ENCODE results near the gene BPNT1. TPM values are rescaled to one million over a fixed set of nuclear protein-coding genes. Genes with fewer than 3 reads are reported as not detected.
"Not testable (repeated sequence)": the region's sequence is repeated elsewhere in the genome, so short reads cannot be mapped to it uniquely, and the experiment has no call there.

Gene BPNT1, protein sequence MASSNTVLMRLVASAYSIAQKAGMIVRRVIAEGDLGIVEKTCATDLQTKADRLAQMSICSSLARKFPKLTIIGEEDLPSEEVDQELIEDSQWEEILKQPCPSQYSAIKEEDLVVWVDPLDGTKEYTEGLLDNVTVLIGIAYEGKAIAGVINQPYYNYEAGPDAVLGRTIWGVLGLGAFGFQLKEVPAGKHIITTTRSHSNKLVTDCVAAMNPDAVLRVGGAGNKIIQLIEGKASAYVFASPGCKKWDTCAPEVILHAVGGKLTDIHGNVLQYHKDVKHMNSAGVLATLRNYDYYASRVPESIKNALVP
- total RNA-seq (2014; rRNA removed; shearing (Covaris generic)): 14.8 and 21.0 TPM in 2 replicates

DNA sequence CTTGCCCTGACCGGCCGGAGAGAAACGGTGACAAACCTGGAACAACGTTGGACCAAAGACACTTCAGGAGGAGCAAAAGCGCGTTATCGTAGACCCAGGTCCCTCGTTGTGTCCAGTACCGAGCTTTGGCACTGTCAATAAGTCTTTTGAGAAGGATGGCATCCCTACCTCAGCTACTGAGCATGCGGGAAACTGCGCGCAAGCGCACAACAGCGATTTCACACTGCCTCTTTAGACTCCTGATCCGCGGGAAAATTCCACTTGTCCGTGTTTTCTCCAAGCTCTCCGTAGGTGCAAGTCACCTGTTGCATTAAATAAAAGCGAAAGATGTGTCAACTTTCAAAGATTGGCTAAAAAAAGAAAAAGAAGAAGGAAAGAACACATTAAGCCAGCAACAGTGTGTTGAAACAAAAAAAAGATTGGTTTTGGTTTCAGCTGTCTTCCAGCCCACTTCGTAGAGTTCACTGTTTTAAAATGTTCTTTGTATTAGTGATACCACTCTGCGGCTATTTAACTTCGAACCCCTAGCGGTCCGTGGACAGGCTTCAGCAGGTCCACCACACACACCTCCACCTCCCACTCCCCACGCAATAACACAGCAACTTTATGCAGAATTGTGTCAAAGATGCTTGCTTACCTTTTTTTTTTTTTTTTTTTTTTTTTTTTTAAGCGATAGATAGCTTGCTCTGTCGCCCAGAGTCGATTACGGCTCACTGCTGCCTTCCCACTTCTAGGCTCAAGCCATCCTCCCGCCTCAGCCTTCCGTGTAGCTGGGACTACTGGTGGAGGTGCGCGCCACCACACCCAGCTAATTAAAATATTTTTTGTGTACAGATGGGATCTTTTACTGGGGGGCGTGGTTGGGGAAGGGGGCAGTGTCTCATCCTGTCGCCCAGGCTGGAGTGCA lies at the start of gene BPNT1:
Gene BPNT1 (minus strand): TSS at position 139 of the 907 bp plus-strand sequence. CDS start 9,942 bp downstream, outside the sequence.
- in situ Hi-C loops (cut with HindIII; ENCODE audit: low sequenced_read_pairs): no loop called here
- DNase-seq (ENCODE audit: low spot score): peak; percentile 95

DNA sequence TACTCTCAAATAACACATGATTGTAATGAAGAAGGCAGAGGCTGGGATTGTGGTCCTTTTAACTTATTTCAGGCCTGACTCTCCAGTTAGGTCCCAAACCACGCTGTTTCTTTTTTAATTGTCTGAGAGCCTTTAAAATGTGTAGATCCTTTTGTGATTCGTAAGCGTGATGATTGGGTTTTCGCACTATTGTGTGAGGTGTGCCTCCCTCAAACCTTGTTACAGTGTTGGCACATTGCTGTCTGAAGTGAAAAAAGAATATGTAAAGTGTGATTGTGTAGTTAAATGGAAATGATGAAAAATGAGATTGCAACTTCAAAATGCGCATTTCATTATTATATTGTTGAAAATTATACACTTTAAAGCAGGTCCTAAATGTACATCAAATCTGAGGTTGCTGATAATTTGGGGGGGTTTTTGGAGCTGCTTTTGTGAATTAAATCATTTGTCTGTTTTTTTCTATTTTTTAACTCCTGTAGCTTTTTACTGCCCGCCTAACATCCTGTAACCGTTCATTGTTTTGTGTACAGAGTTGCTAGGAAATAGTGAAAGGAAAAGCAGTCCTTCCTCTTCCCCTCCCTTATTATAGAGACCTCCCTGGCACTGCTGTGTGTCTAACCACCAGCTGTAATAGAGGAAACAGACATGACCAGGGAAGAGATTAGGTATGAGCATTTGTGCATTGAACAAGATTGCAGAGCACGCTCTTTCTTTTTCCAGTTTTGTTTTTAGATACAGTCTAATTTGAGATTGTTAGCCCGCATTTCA lies 47.6 kb upstream of the BPNT1 start:
- DNase-seq (ENCODE audit: low spot score): no peak
- in situ Hi-C loops (cut with HindIII; ENCODE audit: low sequenced_read_pairs): no loop called here

DNA sequence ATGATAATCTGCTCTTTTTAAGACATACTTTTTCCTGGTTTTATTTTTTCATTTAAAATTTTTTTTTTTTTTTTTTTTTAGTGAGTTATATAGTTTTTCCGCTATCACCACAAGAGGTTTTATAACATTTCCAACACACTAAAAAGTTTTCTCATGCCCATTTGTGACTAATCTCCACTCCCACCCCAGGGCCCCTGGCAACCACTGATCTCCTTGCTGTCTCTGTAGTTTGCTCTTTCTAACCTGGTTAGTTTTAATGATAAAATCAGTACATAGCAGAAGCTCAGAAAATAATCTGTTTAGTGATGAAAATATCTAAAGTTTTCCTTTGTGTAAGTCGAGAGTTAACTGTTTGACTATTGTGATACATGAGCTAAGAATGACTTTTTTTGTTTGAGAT lies 46.2 kb upstream of the BPNT1 start:
- in situ Hi-C loops (cut with HindIII; ENCODE audit: low sequenced_read_pairs): no loop called here
- DNase-seq (ENCODE audit: low spot score): no peak

DNA sequence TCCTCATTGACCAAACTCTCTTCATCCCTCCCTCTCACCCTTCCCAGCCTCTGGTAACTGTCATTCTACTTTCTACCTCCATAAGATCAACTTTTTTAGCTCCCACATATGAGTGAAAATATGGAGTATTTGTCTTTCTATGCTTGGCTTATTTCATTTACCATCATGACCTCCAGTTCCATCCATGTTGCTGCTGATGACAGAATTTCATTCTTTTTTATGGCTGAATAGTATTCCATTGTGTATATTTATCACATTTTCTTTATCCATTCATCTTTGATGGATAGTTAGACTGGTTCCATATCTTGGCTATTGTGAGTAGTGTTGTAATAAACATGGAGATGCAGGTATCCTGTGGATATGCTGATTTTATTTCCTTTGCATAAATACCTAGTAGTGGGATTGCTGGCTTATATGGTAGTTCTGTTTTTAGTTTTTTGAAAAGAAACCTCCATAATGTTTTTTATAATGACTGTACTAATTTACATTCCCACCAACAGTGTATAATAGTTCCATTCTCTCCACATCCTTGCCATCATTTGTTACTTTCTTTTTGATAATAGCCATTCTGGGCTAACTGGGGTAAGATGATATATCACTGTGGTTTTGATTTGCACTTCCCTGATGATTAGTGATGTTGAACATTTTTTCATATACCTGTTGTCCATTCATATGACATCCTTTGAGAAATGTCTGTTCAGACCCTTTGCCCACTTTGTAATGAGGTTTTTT lies 40.1 kb upstream of the BPNT1 start:
- no peak for DNase-seq (ENCODE audit: low spot score)
- in situ Hi-C loops (cut with HindIII; ENCODE audit: low sequenced_read_pairs): no loop called here

DNA sequence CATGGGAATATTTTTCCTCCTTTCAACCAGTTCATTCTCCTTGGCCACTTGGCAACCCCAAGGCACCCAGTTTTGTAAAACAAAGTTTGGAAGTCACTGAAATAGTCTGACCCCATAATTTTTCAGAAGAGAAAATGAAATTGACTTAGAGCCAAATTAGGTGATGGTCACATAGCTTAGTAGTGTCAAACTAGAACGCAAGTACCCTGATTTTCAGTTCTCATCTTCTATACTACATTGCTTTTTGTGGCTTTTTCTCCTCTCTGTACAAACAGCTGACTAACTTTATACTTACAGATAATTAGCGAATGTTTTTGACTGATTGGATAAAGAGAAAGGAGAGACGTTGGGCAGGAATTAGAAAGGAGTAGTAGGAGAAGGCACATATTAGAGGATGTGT lies 37.5 kb upstream of the BPNT1 start:
- DNase-seq (ENCODE audit: low spot score): no peak
- in situ Hi-C loops (cut with HindIII; ENCODE audit: low sequenced_read_pairs): no loop called here

DNA sequence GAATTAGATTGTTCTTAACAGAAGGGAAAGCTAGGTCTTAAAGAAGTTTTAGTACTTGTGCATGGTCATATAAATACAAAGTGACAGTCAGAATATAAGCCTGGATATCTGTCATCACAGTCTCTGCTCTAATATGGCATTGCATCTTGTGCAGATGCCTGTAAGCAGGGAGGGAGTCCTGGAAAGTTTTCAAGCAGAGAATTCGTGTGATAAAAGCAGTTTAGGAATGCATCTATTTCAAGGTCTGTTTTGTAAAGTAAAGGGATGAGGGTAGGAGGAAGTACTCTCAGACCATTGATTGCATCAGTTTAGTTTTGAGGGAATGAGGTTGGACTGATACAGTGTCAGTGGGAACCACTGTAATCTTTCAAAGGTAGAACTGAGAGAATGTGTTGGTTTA lies 35.0 kb upstream of the BPNT1 start:
- no peak for DNase-seq (ENCODE audit: low spot score)
- in situ Hi-C loops (cut with HindIII; ENCODE audit: low sequenced_read_pairs): no loop called here

DNA sequence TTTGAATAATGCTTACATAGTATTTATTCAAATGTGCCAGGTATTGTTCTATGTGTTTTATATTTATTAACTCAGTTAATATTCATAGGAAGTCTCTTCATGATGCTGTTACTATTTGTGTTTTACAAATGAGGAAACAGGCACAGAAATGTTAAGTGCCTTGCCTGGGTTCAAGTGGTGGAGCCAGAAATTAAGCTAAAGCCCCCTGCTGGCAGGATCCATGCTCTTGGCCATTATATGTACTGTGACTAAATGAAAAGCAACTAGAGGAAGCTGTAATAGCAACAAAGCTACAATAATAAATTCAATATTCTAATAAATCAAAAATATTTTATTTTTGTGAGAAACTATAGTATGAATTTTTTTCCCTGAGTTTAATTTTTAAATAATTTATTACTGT lies 34.3 kb upstream of the BPNT1 start:
- in situ Hi-C loops (cut with HindIII; ENCODE audit: low sequenced_read_pairs): no loop called here
- DNase-seq (ENCODE audit: low spot score): no peak

DNA sequence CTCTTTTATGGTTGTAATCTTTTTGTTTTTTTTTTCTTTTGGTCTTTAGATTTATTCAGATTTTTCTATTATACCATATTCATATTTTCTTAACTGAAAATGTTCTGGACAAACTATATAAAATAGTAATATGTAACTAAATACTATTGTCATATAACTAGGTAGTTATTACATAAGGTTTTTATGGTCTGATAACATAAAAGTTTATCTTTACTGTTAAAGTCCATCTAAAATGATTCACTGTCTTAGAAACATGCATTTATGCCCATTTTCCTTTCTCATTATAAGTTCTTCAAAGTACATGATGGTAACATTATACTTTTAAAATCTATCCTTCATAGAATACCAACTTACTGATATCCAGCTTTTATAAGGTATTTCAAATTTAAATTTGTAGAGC lies 33.5 kb upstream of the BPNT1 start:
- in situ Hi-C loops (cut with HindIII; ENCODE audit: low sequenced_read_pairs): no loop called here
- DNase-seq (ENCODE audit: low spot score): no peak

DNA sequence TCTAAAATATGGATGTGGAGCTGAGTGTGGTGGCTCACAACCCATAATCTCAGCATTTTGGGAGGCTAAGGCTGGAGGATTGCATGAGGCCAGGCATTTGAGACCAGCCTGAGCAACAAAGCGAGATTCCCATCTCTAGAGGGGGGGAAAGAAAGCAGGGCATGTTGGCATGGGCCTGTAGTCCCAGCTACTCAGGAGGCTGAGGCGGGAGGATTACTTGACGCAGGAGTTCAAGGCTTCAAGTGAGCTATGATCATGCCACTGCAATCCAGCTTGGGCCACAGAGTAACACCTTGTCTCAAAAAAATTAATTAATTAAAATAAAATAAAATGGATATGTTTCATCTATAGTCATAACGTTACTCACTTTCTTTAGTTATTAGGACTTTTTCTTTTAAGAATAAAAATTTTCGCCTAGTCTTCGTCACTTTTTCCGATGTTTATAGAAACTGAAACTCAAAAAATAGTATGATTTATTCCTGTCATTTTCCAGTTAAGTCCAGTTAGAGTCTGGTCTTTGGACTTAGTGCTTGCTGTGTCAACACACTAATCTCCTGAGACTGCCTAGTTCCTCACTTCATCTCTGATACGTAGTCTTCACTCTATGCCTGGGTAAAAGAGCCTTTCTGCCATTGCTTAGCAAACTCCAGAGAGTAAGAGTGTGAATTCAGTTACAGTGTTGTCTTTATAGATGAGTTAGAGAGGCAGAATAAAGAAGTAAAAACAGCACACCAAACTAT lies 32.4 kb upstream of the BPNT1 start:
- no peak for DNase-seq (ENCODE audit: low spot score)
- in situ Hi-C loops (cut with HindIII; ENCODE audit: low sequenced_read_pairs): no loop called here

DNA sequence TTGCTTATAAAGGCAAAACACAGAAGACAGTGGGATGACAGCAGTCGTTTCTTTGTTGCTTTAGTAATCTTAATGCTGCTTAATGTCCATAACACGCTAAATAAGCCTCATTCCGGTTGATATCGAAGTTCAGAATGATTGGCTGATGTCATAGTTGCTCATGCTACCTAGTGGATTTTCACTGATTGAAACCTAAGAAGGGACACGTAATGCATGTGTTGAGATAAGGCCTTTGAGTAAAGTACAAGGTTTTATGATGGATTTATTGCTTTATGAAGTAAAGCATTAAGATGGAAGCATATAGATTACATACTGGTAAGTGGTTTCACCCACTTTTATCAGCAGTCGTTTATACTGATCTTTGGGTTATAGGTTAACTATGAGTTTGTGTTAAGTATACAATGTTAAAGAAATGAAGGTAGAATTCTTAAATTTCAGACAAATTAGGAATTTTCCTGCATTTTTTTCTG lies 29.5 kb upstream of the BPNT1 start:
- in situ Hi-C loops (cut with HindIII; ENCODE audit: low sequenced_read_pairs): no loop called here
- no peak for DNase-seq (ENCODE audit: low spot score)

DNA sequence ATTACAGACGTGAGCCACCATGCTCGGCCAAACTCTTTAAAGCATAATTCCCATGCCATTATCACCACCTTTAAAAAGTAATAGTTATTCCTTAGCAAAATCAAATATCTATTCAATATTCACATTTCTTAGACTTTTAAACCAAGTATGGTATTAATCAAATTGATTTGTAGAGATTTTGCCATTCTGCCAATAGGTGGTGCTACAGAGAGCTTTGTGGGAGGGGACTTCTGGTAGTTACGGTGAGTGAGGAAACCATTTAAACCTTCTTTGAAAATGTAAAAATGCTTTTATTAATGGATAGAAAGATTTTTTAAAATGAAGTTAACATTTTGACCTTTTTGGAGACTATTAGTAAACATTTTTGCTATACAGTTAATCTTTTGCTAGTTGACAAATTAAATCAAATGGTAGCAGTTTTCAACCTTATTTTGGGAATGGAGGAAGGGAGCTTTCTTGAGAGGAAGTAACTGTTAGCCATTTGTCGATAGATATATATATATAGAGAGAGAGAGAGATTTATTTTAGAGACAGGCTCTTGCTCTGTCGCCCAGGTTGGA lies 23.6 kb upstream of the BPNT1 start:
- in situ Hi-C loops (cut with HindIII; ENCODE audit: low sequenced_read_pairs): no loop called here
- DNase-seq (ENCODE audit: low spot score): no peak

DNA sequence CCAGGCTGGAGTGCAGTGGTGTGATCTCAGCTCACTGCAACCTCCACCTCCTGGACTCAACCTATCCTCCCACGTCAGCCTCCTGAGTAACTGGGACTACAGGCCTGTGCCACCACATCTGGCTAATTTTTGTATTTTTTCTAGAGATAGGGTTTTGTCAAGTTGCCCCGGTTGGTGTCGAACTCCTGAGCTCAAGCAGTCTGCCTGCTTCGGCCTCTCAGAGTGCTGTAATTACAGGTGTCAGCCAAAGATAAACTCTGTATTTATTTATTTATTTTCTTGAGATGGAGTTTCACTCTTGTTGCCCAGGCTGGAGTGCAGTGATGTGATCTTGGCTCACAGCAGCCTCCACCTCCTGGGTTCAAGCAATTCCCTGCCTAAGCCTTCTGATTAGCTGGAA lies 23.0 kb upstream of the BPNT1 start:
- DNase-seq (ENCODE audit: low spot score); in situ Hi-C loops (cut with HindIII; ENCODE audit: low sequenced_read_pairs): not testable (repeated sequence)

DNA sequence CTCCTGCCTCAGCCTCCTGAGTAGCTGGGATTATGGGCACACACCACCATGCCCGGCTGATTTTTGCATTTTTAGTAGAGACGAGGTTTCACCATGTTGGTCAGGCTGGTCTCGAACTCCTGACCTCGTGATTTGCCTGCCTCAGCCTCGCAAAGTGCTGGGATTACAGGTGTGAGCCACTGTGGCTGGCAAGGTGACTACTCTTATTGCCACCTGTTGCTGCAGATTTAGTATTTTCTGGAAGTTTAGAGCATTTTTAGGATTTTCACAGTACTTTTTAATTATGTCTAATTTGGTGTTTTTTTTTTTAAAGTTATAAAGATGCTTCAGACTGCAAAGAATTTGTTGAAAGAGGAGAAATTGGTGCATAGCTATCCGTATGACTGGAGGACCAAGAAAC lies 20.9 kb upstream of the BPNT1 start:
- DNase-seq (ENCODE audit: low spot score); in situ Hi-C loops (cut with HindIII; ENCODE audit: low sequenced_read_pairs): not testable (repeated sequence)

DNA sequence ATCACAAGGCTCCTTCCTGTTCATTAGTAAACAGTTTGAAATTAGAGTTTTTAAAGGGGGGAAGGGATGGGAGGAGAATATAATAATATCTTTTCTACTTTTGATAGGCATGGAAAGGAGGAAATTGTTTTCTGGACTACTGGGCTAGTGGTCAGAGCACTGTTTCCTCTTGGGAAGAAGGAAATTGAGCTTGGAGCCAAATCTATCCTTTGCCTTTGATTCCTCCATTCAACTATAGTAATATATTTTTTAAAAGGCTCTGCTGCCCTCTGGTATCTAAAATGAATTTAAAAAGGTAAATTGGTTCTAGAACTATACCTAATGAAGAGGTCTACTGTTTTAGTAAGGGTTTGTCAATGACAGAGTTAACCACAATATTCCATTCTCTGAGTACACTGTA lies 10.2 kb upstream of the BPNT1 start:
- DNase-seq (ENCODE audit: low spot score): no peak
- in situ Hi-C loops (cut with HindIII; ENCODE audit: low sequenced_read_pairs): no loop called here

DNA sequence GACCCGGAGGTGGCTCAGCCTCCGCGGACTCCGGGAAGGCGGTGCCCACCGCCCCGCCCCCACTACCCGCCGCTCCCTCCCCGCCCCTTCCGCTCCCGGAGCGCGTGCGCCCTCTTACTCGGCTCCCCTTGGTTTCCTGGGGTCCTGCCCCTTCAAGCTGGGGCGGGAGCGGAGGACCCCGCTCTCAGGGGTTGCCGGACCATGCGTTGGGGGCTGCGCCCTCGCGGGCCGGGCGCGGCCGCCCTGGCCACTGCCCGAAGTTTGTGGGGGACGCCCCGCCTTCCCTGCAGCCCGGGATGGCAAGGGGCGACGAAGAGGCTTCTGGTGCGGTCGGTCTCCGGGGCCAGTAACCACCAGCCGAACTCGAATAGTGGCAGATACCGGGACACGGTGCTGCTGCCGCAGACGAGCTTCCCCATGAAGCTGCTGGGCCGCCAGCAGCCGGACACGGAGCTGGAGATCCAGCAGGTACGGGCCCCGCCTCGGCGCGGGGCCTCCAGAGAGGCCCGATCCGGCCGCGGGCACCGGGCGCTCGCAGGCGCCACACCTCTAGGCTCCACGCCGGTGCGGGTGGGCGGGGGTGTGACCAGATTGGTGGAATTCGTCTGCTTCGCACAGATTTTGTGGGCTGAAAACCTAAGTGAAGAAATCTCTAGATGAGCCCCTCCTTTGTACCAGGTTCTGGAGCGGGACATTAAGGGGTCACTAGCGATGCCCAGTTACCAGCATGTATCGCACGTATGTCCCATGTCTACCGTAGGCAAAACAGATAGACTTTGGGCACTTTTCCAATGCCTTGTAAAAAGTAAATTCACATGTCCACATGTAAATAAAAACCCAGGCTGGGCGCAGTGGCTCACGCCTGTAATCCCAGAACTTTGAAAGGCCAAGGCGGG lies 4.7 kb upstream of the BPNT1 start, which contains the start of gene IARS2:
Gene IARS2 (plus strand): TSS at position 117 of the 896 bp plus-strand sequence. CDS start 85 bp downstream, at position 202.
- DNase-seq (ENCODE audit: low spot score): peak; percentile 85
- in situ Hi-C loops (cut with HindIII; ENCODE audit: low sequenced_read_pairs): no loop called here

DNA sequence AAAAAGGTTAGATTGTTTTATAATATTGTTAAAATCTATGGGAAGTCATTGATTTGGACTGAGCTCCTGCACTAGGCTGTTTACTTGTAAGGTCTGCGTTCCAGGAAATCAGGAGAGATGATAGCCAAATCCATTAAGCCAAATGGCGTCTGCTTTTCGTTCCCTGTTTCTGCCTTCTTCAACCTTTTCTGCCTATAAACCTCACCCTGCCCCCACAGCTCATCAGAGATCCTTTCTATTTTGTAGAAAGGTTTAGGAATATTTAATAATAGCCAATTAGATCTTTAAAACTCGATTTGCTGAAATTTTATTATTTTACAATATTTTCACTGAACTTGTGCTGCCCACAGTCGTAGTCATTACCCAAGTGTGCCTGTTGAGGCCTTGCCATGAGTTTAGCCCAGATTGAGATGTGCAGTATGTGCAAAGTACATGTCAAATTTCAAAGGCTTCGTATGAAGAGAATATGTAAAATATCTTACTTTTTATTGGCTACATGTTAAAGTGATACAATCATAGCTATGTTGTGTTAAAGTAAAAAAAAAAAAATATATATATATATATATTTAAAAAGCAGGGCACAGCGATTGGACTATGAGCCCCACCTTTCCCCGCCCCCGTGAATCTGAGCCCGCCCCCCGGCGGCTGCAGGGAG lies 3.9 kb upstream of the BPNT1 start:
- DNase-seq (ENCODE audit: low spot score): no peak
- in situ Hi-C loops (cut with HindIII; ENCODE audit: low sequenced_read_pairs): no loop called here

All from G401 (cell line).